CD4-positive, alpha-beta T cell treated with Interleukin-4 for 1 hour (primary cell): ENCODE results near the gene TBC1D10A.
"Not testable (repeated sequence)": the region's sequence is repeated elsewhere in the genome, so short reads cannot be mapped to it uniquely, and the experiment has no call there.

Experiments used
- DNase-seq, 2 donors: peaks; one replicate each; pipeline ENCODE4 v3.0.0-alpha.2; 2020 to 2022

Gene TBC1D10A

DNA sequence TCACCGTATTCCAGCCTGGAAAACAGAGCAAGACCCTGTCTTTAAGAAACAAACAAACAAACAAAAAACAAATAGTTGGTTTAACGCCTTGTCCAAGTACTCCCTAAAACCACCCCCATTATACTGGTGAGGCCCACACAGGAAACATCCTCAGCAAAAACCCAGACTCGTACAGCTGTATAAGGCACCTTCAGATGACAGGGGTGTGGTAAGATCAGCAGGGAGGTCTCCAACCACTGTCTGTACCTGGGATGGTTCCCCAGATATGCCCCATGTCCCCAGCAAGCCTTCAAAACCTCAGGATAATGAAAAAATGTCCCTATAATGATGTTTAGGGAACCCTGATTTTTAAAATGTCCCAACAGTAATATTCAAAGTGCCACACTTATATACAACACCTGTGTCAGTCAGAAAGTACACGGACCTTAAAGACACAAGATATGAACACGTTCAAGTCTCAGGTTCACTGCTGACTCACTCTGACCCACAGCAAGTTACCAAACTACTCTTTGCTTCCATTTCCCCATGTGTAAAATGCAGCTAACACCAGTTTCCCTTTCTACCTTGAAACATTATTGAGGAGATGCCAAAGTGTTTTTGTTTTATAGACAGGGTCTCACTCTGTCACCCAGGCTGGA is 20.6 kb upstream of the TBC1D10A start:
- DNase-seq, result no peak

DNA sequence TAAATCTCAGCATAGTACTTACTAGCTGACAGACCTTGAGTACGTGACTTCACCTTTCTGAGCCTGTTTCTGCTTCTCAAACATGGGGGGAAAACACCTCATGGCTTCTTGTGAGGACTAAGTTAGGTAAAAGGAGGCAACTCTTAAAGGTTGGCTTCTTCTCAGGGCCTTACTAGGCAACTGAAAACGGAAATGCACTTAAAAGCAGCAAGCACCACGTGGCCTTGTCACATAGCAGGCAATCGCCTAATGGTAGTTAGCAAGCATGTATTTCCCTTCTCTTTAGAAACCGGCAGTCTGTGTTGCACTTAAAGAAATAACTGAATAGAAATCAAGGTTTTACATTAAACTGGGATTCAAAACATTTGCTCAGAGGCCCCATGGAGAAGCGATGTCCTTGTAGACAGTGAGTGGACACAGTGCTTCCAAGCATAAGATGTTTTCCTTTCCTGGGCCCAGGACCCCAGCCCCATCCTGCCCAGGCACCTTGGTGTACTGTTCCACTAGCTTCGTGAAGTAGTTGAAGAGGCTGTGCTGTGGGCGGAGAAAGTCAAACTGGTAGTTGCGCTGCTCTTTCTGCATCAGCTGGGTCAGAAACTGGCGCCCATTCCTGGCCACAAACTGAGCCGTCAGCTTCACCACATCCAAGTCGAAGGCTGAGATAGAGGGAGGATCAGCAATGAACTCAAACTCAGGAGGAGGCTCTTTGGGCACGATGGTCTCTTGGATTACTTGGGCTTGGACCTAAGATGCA is 17.9 kb upstream of the TBC1D10A start:
- peak in 1 of 2 donors; percentile 31 for DNase-seq

DNA sequence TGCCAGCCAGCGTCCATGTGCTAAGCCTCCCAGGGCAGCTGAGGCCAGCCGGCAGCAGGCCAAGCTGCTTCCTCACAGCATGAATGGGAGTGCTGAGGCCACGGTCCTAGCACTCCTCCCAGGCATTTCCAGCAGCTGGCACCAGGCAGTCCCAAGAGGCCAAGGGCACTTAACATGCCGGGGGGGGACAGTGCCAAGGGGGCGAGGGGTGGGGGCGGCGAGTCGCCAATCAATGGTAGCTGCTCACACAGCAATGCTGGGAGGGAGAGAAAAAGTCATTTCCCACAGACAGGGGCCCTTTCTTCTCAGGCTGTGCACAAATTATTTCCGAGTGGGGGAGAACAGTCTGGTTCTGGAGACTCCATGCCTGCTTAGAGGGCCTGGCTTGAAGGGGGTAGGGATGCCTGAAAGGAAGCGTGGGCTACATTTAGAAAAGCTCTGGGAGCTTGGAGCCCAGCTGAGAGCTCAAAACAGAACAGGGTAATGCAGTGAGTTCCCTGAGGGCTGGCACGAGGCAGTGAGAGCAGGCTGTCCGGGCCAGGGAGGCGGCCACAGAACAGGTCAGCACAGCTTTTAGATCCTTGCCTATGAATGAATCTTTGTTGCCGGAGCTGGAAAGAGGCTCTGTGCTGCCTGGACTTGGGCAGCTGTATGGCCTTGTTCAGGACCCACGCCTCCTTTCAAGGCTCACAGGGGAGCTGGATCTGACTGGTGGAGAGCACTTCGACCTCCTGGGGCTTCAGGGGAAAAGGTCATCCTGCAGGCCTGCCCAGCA is 14.4 kb upstream of the TBC1D10A start:
- DNase-seq, result no peak

DNA sequence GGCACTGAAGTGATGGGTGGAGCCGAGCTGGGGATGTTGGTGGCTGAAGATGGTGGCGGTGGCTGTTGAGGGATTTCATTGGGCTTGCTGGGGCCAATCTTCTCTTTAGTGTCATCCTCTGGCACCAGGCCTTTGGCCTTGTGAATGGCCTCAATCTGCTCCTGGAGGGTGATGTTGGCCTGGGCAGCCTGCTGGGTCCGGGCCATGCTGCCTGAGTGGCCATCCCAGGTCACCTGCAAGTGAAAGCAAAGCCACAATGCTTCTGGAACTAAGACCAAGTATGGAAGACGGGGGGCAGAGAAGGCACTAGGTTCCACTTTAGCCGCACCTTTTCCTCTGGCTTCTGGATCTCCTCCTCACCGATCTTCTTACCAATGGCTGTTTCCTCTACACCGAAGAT is 12.1 kb upstream of the TBC1D10A start:
- no peak for DNase-seq

DNA sequence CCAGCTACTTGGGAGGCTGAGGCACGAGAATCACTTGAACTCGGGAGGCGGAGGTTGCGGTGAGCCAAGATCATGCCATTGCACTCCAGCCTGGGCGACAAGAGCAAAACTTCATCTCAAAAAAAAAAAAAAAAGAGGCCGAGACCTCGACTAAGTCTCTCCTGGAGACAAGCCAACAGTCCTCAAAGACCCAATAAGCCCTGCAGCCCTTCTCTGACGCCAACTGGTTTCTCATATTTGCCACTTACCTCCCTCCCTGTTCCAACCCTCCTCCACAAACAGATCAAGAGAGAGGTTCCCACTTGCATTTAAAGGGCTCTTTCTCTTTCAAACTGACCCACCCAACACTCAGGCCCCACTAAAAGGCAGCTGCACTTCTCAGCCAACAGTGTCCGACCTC is 11.6 kb upstream of the TBC1D10A start:
- not testable (repeated sequence) for DNase-seq

DNA sequence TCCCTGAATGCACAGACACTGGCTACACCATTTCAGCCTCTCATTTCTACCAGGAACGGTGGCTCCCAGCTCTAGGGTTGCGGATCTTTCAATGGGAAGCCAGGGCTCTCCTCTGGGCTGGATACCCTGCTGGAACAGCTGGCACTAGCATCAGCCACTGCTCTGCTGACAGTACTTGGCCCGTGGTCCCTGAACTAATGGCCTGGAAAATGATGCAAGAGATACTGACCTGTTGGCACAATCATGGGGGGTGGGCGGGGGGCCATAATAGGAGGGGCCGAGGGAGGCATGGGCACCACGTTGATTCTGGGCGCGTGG is 10.7 kb upstream of the TBC1D10A start:
- DNase-seq, result no peak

DNA sequence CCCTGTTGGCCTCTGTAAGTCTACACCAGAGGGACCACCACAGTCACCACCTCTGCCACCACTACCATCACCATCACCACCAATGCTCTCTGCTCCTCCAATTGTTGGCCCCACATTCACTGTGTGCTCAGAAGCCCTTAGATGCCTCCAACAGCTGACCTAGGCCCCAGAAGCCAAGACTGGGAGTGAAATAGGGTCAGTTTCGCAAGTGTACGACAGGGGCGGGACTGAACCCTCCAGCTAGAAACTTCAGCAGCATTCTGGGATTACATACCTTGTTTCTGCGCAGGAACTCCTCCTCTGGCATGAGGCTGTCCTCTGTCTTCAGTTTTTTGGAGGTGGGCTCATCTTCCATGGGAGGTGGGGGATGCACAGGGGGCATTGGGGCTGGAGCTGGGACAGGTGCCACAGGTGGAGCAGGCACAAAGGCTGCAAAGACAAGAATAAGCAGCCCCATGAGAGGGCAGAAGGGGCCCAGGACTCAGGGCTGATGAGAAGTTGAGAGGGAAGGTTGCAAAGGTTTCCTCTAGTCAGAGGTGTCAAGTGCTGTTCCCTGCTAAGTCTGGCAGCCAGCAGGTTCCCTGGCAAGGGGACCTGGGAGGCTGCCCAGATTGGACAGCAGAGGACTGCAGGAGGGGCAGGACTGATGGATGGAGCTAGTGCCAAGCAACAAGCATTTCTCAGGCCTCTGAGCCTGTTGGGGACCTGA is 10.2 kb upstream of the TBC1D10A start:
- no peak for DNase-seq

DNA sequence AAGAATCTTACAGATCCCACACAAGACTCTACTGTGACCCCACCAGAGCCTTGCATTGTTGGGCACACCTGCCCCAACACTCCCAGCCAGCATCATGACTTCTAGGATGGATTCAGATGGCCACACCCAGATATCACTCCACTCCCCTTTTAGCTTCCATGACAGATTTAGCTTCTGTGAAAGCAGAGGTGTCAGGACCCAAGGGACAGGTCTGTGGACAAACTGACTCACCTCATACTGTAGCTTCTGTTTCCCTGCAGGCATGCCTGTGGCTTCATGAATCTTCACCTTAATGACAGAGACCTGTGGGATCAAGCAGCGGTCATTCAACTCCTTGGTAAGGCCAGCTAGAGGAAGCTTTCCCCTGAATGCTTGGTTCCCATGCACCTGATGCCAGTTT is 8.5 kb upstream of the TBC1D10A start:
- no peak for DNase-seq

DNA sequence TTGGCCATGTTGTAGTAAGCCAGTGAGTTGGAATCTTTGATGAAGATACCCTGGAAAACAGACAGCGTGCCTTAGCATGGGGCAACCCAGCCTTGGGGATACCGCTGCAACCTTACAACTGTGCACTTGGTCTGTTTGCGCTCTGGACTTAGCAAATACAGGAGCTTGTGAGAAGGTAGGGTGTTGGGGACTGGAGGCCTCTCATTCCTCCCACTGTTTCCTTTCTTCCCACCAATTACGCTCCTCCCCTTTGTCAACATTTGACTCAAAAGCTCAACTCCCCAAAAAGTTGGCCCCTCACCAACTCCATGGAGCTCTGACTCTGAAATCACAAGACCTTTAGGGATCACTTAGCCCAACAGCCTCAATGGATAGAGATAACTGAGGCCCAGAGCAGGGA is 7.9 kb upstream of the TBC1D10A start:
- no peak for DNase-seq

DNA sequence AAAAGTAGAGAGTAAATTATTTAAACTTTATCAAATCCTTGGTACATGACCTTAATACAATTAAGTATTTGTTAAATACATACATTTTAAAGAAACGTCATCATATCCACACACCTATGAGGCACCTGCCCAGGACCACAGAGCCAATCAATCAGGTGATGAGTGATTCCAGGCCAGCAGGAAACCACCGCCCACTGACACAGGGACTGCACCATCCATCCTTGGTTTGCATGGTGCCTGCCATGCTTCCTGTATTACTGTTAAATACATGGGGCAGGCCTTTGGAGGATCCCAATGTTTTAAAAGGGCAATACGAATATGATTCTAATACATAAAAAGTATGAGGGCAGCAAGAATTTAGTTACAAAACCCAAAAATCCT is 7.0 kb upstream of the TBC1D10A start:
- no peak for DNase-seq

DNA sequence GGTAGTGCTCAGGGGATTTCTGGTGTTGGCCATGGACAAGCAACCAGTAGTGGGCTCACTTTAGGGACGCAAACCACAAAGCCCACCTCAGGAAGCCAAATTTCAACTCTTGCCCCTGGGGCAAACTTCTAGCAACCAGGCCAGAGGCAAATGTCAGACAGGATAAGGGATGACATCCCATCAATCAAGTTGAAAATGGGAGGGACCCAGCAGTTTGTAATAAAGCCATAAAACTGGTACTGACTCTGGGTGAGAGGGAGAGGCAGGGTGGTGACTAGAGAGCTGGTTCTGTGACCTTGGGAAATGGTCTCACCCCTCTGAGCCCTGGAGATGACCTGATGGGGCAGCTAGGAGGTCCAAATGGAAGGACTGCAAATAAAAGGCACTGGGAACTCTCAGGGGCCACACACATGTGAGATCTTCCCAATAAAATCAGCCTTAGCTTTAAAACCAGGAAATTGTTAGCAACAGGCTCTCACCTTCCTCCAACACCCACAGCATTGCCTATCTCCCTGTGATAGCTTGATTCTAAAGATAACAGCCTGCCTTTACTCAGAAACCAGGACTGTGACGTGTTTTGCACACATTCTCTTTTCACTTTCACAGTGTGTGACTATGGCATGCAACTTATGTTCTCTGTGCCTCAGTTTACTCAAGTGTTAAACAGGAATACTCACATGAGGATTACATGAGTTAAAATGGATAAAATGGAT is 6.4 kb upstream of the TBC1D10A start:
- DNase-seq, result no peak

DNA sequence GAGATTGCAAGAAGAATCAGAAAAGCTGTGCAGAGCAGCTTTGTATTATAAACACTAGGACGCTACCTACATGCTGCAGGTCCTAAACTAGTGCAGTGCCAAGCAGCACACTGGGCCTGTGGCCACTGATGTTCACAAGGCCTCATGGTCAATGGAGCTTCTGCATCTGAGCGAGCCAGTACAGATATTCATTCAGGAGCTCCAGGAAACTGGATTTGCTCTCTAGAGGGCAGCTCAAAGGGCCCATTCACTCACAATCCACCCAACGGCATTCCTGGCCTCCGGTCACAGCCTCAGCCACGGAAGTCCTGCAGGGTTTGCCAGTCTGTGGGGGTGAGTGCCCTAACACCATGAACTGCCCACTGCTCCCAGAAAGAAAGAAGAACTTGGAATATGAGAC is 5.8 kb upstream of the TBC1D10A start:
- DNase-seq, result no peak

DNA sequence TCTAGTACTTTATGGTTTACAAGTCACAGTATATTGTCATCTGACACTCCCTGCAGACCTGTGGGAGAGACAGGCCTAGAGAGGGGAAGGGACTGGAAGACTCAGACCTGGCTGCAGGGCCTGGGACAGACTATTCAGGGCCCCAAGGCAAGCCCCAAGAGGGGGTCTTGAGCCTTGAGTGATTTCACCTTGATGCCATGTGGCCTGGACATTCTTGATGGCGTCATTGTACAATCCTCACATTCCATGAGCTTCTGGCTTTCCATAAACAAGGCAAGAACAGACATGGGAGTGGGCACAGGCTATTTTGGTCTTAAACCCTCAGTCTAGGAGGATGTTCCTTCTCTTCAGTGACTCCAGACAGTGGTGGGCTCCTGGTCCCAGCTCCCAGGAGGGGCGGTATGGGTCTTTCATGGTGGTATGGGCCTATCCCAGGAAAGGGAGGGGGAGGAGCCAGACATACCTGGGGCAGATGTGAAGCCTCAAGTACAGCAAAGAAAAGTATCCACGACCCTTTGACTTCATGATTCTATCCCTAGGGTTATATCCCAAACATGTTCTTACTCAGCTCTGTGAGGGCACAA is 1.8 kb upstream of the TBC1D10A start:
- no peak for DNase-seq

DNA sequence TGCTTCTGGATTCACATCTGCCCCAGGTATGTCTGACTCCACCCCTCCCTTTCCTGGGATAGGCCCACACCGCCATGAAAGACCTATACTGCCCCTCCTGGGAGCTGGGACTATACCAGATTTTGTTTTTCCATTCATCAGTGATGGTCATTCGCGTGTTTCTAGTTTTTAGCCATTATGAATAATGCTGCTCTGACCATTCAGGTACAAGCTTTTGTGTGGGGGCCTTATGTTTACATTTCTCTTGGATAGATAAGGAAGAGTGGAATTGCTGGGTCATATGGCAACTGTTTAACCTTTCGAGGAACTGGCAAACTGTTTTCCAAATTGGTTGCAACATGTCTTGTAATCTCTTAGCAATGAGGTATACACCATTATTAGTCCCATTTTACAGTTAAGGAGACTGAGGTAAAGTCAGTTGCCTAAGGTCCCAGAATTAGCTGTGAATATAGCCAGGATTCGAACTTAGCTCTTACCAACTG is 1.2 kb upstream of the TBC1D10A start:
- DNase-seq, result no peak

DNA sequence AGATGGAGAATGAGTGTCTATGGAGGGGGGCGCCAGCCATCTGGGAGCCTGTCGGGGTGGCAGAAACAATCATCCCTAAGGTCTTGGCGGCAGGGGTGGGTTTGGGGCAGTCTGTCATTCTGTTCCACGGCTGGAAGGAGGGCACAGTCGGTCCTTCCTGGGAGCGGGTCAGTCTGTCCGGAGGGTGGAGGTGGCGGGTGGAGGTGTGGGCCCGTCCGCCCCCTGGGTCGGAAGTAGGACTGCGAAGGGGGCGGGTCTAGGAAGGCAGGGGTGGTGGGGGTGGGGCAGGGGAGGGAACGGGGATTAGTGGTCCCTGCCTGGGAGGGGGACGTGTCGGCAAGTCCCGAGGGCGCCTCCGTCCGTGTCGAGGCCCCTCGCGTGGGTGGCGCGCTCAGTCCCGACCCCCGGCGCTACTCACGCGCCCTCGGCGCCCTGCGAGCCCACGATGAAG is 461 bp downstream of the TBC1D10A start:
- DNase-seq, result peak in 1 of 2 donors; percentile 37

DNA sequence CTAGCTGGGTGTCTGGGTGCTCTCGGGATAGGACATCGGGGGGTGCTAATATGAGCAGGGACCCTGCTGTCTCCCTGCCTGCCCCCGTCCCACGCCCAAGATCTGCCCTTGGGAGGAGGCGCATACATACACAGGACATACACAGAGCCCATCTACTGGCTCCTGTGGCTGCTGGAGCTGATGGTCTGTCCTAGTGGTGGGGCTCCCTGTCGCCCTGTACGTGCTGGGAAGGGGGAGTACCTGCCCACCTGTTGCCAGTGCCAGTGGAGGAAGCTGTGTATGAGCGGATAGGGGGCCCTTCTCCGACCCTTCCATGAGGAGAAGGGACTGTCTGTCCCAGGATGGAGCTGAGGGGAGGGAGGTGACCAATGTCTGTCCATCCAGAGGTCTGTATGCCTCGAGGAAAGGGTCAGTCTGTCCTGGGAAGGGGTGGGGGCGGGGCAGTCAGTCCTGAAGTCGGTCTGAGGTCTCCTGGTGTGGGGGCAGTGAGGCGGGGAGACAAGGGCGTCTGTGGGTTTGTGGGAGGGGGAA is 952 bp downstream of the TBC1D10A start:
- DNase-seq, result no peak

DNA sequence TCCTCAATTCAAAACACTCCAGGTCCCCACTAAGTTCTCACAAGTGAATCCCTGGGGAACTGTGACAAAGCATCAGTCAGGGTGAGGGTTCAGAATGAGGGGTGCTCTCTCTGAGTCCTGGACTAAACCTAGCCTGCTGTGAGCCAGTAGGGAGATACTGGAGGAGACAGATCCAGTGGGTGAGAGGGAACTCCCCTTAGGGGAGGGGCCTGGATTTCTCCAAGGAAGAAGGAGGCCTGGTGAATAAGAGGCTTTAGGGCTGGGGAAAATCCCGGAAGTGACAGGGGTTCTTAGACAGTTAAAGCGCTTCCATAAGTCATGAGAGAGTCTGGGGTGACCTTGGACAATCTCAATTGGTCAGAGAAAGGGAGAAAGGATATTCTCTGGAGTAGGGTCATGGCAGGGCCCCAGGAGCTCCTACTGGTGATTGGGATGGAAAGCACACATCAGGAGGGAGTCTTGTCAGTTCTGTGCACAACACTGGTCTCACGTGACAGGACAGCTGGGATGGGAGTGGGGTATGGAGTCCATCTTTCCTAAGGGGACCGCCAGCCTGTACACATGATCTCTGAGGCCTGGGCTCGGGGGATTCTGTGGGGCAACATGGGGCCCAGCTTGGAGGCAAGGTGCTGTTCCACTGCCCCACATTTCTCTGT is 1.5 kb downstream of the TBC1D10A start:
- DNase-seq, result no peak

DNA sequence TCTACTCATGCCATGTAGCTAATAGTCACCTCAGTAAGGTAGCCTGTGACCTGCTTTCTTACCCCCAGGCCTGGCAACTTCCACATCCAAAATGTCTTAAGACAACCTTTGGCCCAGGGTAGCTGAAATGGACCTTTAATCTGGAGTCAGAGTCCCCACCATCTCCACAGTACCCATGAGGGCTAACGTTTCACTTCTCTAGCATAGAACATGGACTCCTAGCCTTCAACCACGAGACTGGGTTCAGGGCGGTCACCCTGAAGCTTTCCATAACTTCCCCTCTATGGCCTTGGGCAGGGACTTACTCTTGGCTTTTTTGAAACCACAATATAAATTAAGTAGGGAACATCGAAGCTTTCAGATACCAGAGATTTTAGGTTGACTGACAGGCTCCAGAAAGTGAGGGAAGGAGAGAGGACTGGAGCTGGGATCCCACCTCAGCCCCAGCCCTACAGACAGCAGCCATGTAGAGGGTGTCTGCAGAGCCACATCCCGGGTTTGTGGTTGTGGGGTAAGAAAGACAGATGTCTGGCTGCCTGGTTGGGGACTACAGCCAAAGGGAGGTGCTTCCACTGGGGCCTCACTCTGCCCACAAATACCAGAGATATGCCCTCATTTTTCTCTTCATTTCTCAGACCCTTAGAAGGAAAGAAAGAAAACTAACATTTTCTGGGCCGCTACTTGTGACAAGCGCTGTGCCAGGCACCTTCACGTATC is 2.6 kb downstream of the TBC1D10A start:
- DNase-seq, result peak; percentile 27 to 53

DNA sequence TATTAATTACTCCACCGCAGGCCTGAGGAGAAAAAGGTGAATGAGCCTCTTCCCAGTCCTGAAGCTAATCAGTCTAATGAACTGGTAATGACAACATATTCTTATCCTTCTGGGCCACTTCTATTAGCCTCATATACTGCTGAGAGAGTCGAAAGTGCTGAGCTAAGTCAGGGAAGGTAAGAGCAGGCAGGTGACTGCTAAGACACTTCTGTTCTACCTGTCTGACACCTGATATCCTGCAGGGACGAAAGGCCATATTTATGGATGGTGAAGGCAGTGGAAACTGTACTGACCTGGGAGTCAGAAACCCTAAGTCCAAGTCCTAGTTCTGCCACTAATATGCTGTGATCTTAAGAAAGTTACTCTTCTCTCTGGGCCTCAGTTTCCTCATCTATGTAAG is 3.5 kb downstream of the TBC1D10A start:
- DNase-seq, result no peak

DNA sequence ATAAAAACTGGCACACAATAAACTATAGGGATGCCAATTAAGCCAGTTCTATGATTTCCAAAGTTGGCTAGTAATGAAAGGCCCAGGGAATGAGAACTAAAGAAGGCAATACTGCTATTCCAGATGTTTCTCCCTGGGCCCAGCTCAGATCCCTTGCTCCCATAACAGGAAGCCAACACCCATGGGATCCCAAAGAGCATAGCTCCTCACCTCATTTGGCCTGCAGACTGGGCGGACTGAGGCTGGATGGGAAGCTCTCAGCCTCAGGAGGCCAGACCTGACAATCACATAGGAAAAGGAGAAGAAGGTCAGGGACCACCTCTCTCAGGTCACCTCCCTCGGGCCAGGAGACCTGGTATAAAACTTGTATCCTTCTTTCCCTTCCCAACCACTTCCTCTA is 5.3 kb downstream of the TBC1D10A start:
- no peak for DNase-seq
